Keratinocyte (primary cell): ENCODE data around the gene WNT9A. TPM values are rescaled to one million over a fixed set of nuclear protein-coding genes. Genes with fewer than 3 reads are reported as not detected.

Source experiments
- DNase-seq: peaks from one replicate; pipeline ENCODE4 v3.0.0-alpha.2; 2011; ENCODE audit warnings: low read depth, missing footprints, low spot score
- FAIRE-seq: peaks from 2 replicates; lab custom pipeline; 2011; peaks lifted over from hg19 to GRCh38; lab: Jason Lieb, UNC
- H2AFZ ChIP-seq: 2 replicates; pipeline ENCODE4 v1.6.0; 2012; ENCODE audit warnings: low read length, control low read depth, inconsistent platforms; ENCODE audit not compliant: control insufficient read depth
- H3K27ac ChIP-seq: 2 replicates; pipeline ENCODE4 v1.5.1; 2011; ENCODE audit warnings: low read length; ENCODE audit not compliant: control insufficient read depth, insufficient read depth
- H3K27me3 ChIP-seq: 3 replicates; pipeline ENCODE4 v1.6.0; 2011; ENCODE audit warnings: low read length; ENCODE audit not compliant: control insufficient read depth, insufficient read depth; ENCODE audit errors: extremely low read depth
- H3K36me3 ChIP-seq, 2 experiments: 2 replicates in 1 of 2; 3 replicates in 1 of 2; pipeline ENCODE4 v1.5.1; 2011; ENCODE audit warnings: low read length in 2 of 2, mild to moderate bottlenecking in 1 of 2; ENCODE audit not compliant: control insufficient read depth in 2 of 2, insufficient read depth in 2 of 2; ENCODE audit errors: extremely low read depth in 1 of 2
- H3K4me1 ChIP-seq: 3 replicates; pipeline ENCODE4 v1.5.1; 2011; ENCODE audit warnings: low read length; ENCODE audit not compliant: control insufficient read depth, insufficient read depth; ENCODE audit errors: extremely low read depth
- H3K4me2 ChIP-seq: 3 replicates; pipeline ENCODE4 v1.6.0; 2011; ENCODE audit warnings: low read depth, low read length; ENCODE audit not compliant: control insufficient read depth, insufficient read depth; ENCODE audit errors: extremely low read depth
- H3K4me3 ChIP-seq, 3 experiments: fragments of 200-600 bp in 1 of 3; sonication (generic) in 1 of 3; 2 replicates in 2 of 3; 3 replicates in 1 of 3; pipeline ENCODE4 v1.5.1; 2011 to 2016; ENCODE audit warnings: low read length in 3 of 3, mild to moderate bottlenecking in 3 of 3, control low read depth in 2 of 3, inconsistent platforms in 1 of 3, low read depth in 1 of 3, mixed read lengths in 1 of 3, mixed run types in 1 of 3, moderate library complexity in 1 of 3; ENCODE audit not compliant: control insufficient read depth in 2 of 3, insufficient read depth in 2 of 3; ENCODE audit errors: extremely low read depth in 1 of 3
- H3K79me2 ChIP-seq: 2 replicates; pipeline ENCODE4 v1.6.0; 2012; ENCODE audit warnings: low read length; ENCODE audit not compliant: control insufficient read depth, insufficient read depth
- H3K9ac ChIP-seq: 3 replicates; pipeline ENCODE4 v1.6.0; 2011; ENCODE audit warnings: low read length; ENCODE audit not compliant: control insufficient read depth, insufficient read depth; ENCODE audit errors: extremely low read depth
- H3K9me1 ChIP-seq: 3 replicates; pipeline ENCODE4 v1.6.0; 2011; ENCODE audit warnings: low read length; ENCODE audit not compliant: control insufficient read depth, insufficient read depth; ENCODE audit errors: extremely low read depth
- H3K9me3 ChIP-seq: 2 replicates; pipeline ENCODE4 v1.5.1; 2012; ENCODE audit warnings: low read depth, low read length; ENCODE audit not compliant: control insufficient read depth
- H4K20me1 ChIP-seq: 3 replicates; pipeline ENCODE4 v1.6.0; 2011; ENCODE audit warnings: low read length; ENCODE audit not compliant: control insufficient read depth, insufficient read depth; ENCODE audit errors: extremely low read depth
- CTCF ChIP-seq, 3 experiments: IDR thresholded peaks in 1 of 3; conservative IDR thresholded peaks in 1 of 3; optimal IDR thresholded peaks in 1 of 3; 2 replicates in 2 of 3; 3 replicates in 1 of 3; pipeline versions ENCODE3 to v1.5.1; 2011; ENCODE audit warnings: low read length in 3 of 3, mild to moderate bottlenecking in 3 of 3, moderate library complexity in 2 of 3, control low read depth in 1 of 3, inconsistent platforms in 1 of 3; ENCODE audit not compliant: insufficient read depth in 2 of 3; ENCODE audit errors: extremely low read depth in 1 of 3
- EZH2 ChIP-seq: IDR thresholded peaks from one replicate; pipeline ENCODE4 v1.6.1; 2012; ENCODE audit warnings: inconsistent platforms, mild to moderate bottlenecking, low read length, moderate library complexity
- dilution Hi-C: fragments of 300-500 bp; cut with MboI; formaldehyde crosslinking; loops from one replicate; pipeline ENCODE4 v1.7.0; 2020; ENCODE audit warnings: low sequenced_read_pairs; ENCODE audit not compliant: extremely low pct_ligation_motif_present
- polyA plus RNA-seq, 5 experiments: library from polyadenylated mRNA; depleted of rRNA in 3 of 5; stranded (reverse) in 3 of 5; stranded (forward) in 1 of 5; unstranded in 1 of 5; fragments of >200 nt; gene quantifications; 1 replicate in 1 of 5; 2 replicates in 3 of 5; 3 replicates in 1 of 5; pipeline versions ENCODE4 v1.2.1 to v1.2.3, GENCODE V29; 2011 to 2012; ENCODE audit warnings: missing spikeins in 2 of 5, low read depth in 1 of 5, low replicate concordance in 1 of 5

Gene WNT9A
- polyA plus RNA-seq, 1 donor (not counting 4 experiments of a cell fraction or from before 2014, with no cell fraction given) = 1.7 TPM

GRCh38 chr1:227891223-227891954 lies 56.3 kb downstream of the WNT9A start:
- Histone ChIP-seq H3K36me3 (no peaks in the 10 kb centered on the region), H4K20me1 (no peaks in the 10 kb centered on the region), H3K9me1 (no peaks in the 10 kb centered on the region), H3K27ac (no peak overlapping the region), H3K27me3 (peaks cover 3% of the 10 kb centered on the region), H3K79me2 (no peaks in the 10 kb centered on the region), H3K9me3 (no peaks in the 10 kb centered on the region), H3K4me1 (peaks cover 5% of the 10 kb centered on the region), H3K4me3 (no peak overlapping the region), H3K9ac (no peak overlapping the region), H3K4me2 (no peak overlapping the region), H2AFZ (no peak overlapping the region)
- DNase-seq (no peak), FAIRE-seq (no peak)
- dilution Hi-C loops = no loop called here
- no peak for TF ChIP-seq EZH2
- no peak for TF ChIP-seq CTCF (optimal IDR thresholded peaks at IDR 0.05 in 1 of 3, IDR thresholded peaks at IDR 0.05 in 1 of 3, conservative IDR thresholded peaks at IDR 0.05 in 1 of 3; ENCODE audit: extremely low read depth in 1 of 3, insufficient read depth in 2 of 3, low read length in 3 of 3)

GRCh38 chr1:227890451-227891222 lies 57.1 kb downstream of the WNT9A start:
- Histone ChIP-seq H3K4me1 (peaks cover 10% of the 10 kb centered on the region), H3K4me2 (no peak overlapping the region), H3K27me3 (peaks cover 3% of the 10 kb centered on the region), H3K9me3 (no peaks in the 10 kb centered on the region), H3K9ac (no peak overlapping the region), H3K36me3 (no peaks in the 10 kb centered on the region), H4K20me1 (no peaks in the 10 kb centered on the region), H3K9me1 (no peaks in the 10 kb centered on the region), H3K79me2 (no peaks in the 10 kb centered on the region), H3K27ac (no peak overlapping the region), H3K4me3 (no peak overlapping the region), H2AFZ (no peak overlapping the region)
- TF ChIP-seq CTCF (optimal IDR thresholded peaks at IDR 0.05 in 1 of 3, IDR thresholded peaks at IDR 0.05 in 1 of 3, conservative IDR thresholded peaks at IDR 0.05 in 1 of 3; ENCODE audit: extremely low read depth in 1 of 3, insufficient read depth in 2 of 3, low read length in 3 of 3) (no peak), EZH2 (no peak)
- DNase-seq (no peak), FAIRE-seq (no peak)
- dilution Hi-C loops = no loop called here
